ENCODE measurements around the gene LCLAT1. TPM values are rescaled to one million over a fixed set of nuclear protein-coding genes. Genes with fewer than 3 reads are reported as not detected.

Gene LCLAT1
- total and polyA plus RNA-seq, 2 donors (not counting 1 experiment from before 2014, with no cell fraction given), result 5.1 to 21.9 TPM

GRCh38 chr2:30398084-30398873 is 48.8 kb upstream of the LCLAT1 start:
- no peaks in the 10 kb centered on the region for H3K27me3 Mint-ChIP-seq
- H3K4me3 Mint-ChIP-seq, result no peak overlapping the region
- peaks cover 0 to 4% (median 0%) of the 10 kb centered on the region in 3 donors for H3K9me3 ChIP-seq (ENCODE audit: control extremely low read depth in 1 of 3, control insufficient read depth in 2 of 3, insufficient read depth in 1 of 3, low read length in 2 of 3)
- H3K9me3 Mint-ChIP-seq (ENCODE audit: insufficient read depth), result no peaks in the 10 kb centered on the region
- no peak for ATAC-seq (ENCODE audit: low read depth)
- ChIA-PET POLR2A (interaction anchor here (0.6 kb wide), 1 partner anchor 118 kb away, joined by 3 read pairs; no protein-coding TSS in a partner anchor), CTCF (interaction anchor here (0.7 kb wide), 1 partner anchor 12 kb away, joined by 3 read pairs; no protein-coding TSS in a partner anchor)
- H3K4me1 ChIP-seq (ENCODE audit: control insufficient read depth in 2 of 2, insufficient read depth in 2 of 2, low read length in 2 of 2), result no peaks in the 10 kb centered on the region
- no peak overlapping the region for H3K9ac ChIP-seq (ENCODE audit: low read length)
- H3K27ac ChIP-seq (ENCODE audit: low read length in 2 of 2), result no peak overlapping the region
- H3K27me3 ChIP-seq (replicated peaks in 1 of 4; ENCODE audit: control extremely low read depth in 1 of 4, control insufficient read depth in 3 of 4, insufficient read depth in 4 of 4, low read length in 3 of 4), result no peaks in the 10 kb centered on the region
- H3K4me3 ChIP-seq (ENCODE audit: control extremely low read depth in 1 of 5, extremely low read depth in 1 of 5, insufficient read depth in 1 of 5, low read depth in 2 of 5, low read length in 4 of 5), result no peak overlapping the region
- H3K4me1 Mint-ChIP-seq, result no peaks in the 10 kb centered on the region
- no peaks in the 10 kb centered on the region for H3K36me3 ChIP-seq (replicated peaks in 1 of 2; ENCODE audit: control extremely low read depth in 1 of 2, control insufficient read depth in 1 of 2, extremely low read depth in 1 of 2, insufficient read depth in 2 of 2, low read length in 1 of 2)
- intact Hi-C loops (cut with micrococcal nuclease), result no loop called here
- no peak for DNase-seq
- no peak overlapping the region for H3K27ac Mint-ChIP-seq
- H3K4me2 ChIP-seq (replicated peaks; ENCODE audit: low read depth, low read length, poor library complexity, severe bottlenecking), result no peak overlapping the region
- no peaks in the 10 kb centered on the region for H3K79me2 ChIP-seq (ENCODE audit: control insufficient read depth, insufficient read depth, low read length)
- no peak overlapping the region for H2AFZ ChIP-seq (ENCODE audit: insufficient read depth, low read depth, low read length, poor library complexity, severe bottlenecking)
- H4K20me1 ChIP-seq (ENCODE audit: control insufficient read depth, insufficient read depth, low read length, poor library complexity, severe bottlenecking), result no peaks in the 10 kb centered on the region
- TF ChIP-seq EZH2 (IDR thresholded peaks at IDR 0.05; ENCODE audit: borderline replicate concordance, insufficient read depth, low read depth, low read length, poor library complexity, severe bottlenecking), result no peak
- no peak for TF ChIP-seq CTCF (IDR thresholded peaks at IDR 0.05)
- 95% methylated on average over 2 of the region's 4 CpGs for WGBS (ENCODE audit: insufficient coverage)

All from B cell (primary cell).